Adrenal gland (tissue), 12 donors: Measurements from ENCODE around the gene NUP43. TPM values are rescaled to one million over a fixed set of nuclear protein-coding genes. Genes with fewer than 3 reads are reported as not detected.
A peak's percentile ranks its signal among the peaks of the same experiment; 100 is the strongest.

Source experiments
- DNase-seq, 7 donors: peaks; one replicate each; pipeline ENCODE4 v3.0.0-alpha.2; 2019 to 2020
- H3K27ac ChIP-seq, 5 donors: fragments of 200-600 bp; sonication (generic) in 4 of 5; 1 replicate in 3 of 5; 2 replicates in 2 of 5; pipeline versions ENCODE4 v1.5.1 to v1.8.0; 2016 to 2020; ENCODE audit warnings: mild to moderate bottlenecking in 1 of 5
- H3K27me3 ChIP-seq: fragments of 200-600 bp; 2 replicates; pipeline ENCODE4 v1.8.0; 2021
- H3K36me3 ChIP-seq, 2 donors: fragments of 200-600 bp; replicated peaks in 1 of 2; 1 replicate in 1 of 2; 2 replicates in 1 of 2; pipeline versions ENCODE4 v1.5.1 to v1.8.0; 2018 to 2022
- H3K4me1 ChIP-seq, 2 donors: fragments of 200-600 bp; replicated peaks in 1 of 2; 1 replicate in 1 of 2; 2 replicates in 1 of 2; pipeline versions ENCODE4 v1.5.1 to v1.8.0; 2018 to 2021
- H3K4me3 ChIP-seq, 4 donors: fragments of 200-600 bp; sonication (generic) in 3 of 4; one replicate each; pipeline ENCODE4 v1.5.1; 2016 to 2018
- H3K9me3 ChIP-seq, 3 donors: fragments of 200-600 bp; sonication (generic) in 1 of 3; replicated peaks in 1 of 3; 1 replicate in 2 of 3; 2 replicates in 1 of 3; pipeline versions ENCODE4 v1.5.1 to v1.8.0; 2016 to 2021
- POLR2A ChIP-seq, 2 donors: fragments of 450-650 bp; IDR thresholded peaks; one replicate each; pipeline ENCODE4 v1.6.1; 2017; ENCODE audit warnings: antibody characterized with exemption in 2 of 2, mild to moderate bottlenecking in 2 of 2, moderate library complexity in 1 of 2
- WGBS, 4 donors: extraction: QIAGEN DNeasy Blood & Tissue Kit in 2 of 4; methylation state at CpG; one replicate each; pipeline versions ENCODE4 v1.1.5 to v1.1.7; 2013 to 2017; 5-methylcytosine and 5-hydroxymethylcytosine counted together
- intact Hi-C, 2 donors: fragments of 100-400 bp; cut with DNase I; formaldehyde crosslinking; loops; one replicate each; pipeline versions ENCODE4 v1.14.1 to v1.15.0; 2022 to 2023
- polyA plus RNA-seq, 3 donors: library from polyadenylated mRNA; stranded (reverse); fragments of 200-250 nt in 2 of 3; fragments of 350-450 nt in 1 of 3; fragmentation: Illumina TruSeq in 1 of 3; extraction: RNeasy Lipid Tissue Mini Kit (QIAGEN cat#74804) in 1 of 3; gene quantifications; one replicate each; pipeline ENCODE4 v1.2.3, GENCODE V29; 2013 to 2014
- total RNA-seq, 9 donors: library from RNA; depleted of rRNA in 4 of 9; stranded (reverse); fragments of >200 nt in 4 of 9; fragments of 120-200 nt in 1 of 9; fragmentation: NEBNext Ultra II Directional in 1 of 9; extraction: Animal tissue kit (Norgen Biotek cat#: 25700) in 1 of 9; gene quantifications; one replicate each; pipeline versions ENCODE4 v1.1.0 to v1.2.4, GENCODE V29; 2013 to 2023
- TF ChIP-seq, protein P1 (sequence below), 6 experiments: fragments of 450-650 bp in 4 of 6; fragments of 200-600 bp in 2 of 6; sonication (generic) in 1 of 6; IDR thresholded peaks; 1 replicate in 5 of 6; 2 replicates in 1 of 6; pipeline versions ENCODE4 v1.5.1 to v1.8.0; 2016 to 2021; ENCODE audit warnings: antibody characterized with exemption in 6 of 6, mild to moderate bottlenecking in 2 of 6, moderate library complexity in 1 of 6
- donor health status: healthy with polysubstance abuse.
- donor health status: Bipolar disorder and iron deficiency.
- donor health status: DM: yes; HTN: yes; CAD: no.
- donor health status: DM: no; HTN: no; CAD: no.
- donor health status: DM: no; HTN: no; CAD: no.
- donor health status: DM: yes; HTN: yes; CAD: no.

NUP43 gene
- total and polyA plus RNA-seq, 12 donors, result 6.2 to 36.2 (median 23.5) TPM

DNA sequence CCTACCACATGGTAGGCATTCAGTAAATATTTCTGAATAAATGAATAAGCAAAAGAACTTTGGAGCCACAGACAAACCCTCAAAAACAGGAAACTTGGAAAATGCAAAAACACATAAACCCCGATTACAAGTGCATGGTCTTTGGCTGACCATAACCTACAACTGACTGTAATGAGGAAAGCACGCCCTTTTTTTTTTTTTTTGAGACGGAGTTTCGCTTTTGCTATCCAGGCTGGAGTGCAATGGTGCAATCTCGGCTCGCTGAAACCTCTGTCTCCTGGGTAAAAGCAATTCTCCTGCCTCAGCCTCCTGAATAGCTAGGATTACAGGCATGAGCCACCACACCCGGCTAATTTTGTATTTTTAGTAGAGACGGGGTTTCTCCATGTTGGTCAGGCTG, 16.5 kb downstream of the NUP43 start:
- Histone ChIP-seq H3K27me3 (no peaks in the 10 kb centered on the region), H3K4me1 (no peaks in the 10 kb centered on the region), H3K9me3 (no peaks in the 10 kb centered on the region), H3K4me3 (no peak overlapping the region), H3K36me3 (peaks cover 0 to 37% of the 10 kb centered on the region in 2 donors), H3K27ac (no peak overlapping the region)
- intact Hi-C loops, result loop anchor here in 1 of 2 donors (10.0 kb wide), 2 partner anchors 95 to 195 kb away; partner anchors contain the start of gene RAET1G
- 81 to 96% (median 89%) methylated on average over 8 of the region's 8 CpGs for WGBS, 4 donors
- no peak for DNase-seq
- TF ChIP-seq, protein P1, sequence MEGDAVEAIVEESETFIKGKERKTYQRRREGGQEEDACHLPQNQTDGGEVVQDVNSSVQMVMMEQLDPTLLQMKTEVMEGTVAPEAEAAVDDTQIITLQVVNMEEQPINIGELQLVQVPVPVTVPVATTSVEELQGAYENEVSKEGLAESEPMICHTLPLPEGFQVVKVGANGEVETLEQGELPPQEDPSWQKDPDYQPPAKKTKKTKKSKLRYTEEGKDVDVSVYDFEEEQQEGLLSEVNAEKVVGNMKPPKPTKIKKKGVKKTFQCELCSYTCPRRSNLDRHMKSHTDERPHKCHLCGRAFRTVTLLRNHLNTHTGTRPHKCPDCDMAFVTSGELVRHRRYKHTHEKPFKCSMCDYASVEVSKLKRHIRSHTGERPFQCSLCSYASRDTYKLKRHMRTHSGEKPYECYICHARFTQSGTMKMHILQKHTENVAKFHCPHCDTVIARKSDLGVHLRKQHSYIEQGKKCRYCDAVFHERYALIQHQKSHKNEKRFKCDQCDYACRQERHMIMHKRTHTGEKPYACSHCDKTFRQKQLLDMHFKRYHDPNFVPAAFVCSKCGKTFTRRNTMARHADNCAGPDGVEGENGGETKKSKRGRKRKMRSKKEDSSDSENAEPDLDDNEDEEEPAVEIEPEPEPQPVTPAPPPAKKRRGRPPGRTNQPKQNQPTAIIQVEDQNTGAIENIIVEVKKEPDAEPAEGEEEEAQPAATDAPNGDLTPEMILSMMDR (IDR thresholded peaks at IDR 0.05), result no peak
- TF ChIP-seq POLR2A (IDR thresholded peaks at IDR 0.05), result no peak

DNA sequence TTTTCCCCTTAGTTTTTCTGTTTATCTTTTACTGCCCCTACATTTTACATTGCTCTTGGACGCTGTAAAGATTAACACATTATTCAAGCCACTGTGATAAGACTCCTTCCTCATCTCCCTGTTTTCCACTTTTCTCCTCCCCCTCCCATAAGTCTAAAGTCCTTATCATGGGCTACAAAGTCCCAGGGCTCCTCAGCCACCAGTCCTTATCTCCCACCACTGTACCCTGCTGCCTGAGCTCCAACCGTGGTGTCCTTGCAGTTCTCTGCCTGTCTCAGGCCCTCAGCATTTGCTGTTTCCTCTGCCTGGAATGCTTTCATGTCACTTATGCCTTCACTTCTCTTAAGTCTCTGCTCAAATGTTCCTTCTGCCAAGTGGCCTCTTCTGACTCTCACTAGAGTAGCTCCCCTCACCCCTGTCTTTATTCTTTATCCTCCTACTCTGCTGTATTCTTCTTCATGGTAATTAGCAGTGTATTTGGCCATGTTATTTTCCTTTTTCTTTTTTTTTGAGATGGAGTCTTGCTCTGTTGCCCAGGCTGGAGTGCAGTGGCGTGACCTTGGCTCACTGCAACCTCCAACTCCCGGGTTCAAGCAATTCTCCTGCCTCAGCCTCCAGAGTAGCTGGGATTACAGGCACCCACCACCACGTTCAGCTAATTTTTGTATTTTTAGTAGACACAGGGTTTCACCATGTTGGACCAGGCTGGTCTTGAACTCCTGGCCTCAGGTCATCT, 17.7 kb downstream of the NUP43 start:
- Histone ChIP-seq H3K9me3 (no peaks in the 10 kb centered on the region), H3K4me3 (no peak overlapping the region), H3K27ac (peak overlapping the region in 2 of 5 donors; percentile 4 to 52), H3K27me3 (no peaks in the 10 kb centered on the region), H3K36me3 (peaks cover 0 to 36% of the 10 kb centered on the region in 2 donors), H3K4me1 (no peaks in the 10 kb centered on the region)
- TF ChIP-seq POLR2A (IDR thresholded peaks at IDR 0.05), result no peak
- TF ChIP-seq, protein P1 (IDR thresholded peaks at IDR 0.05), result no peak
- 74 to 88% (median 77%) methylated on average over 5 of the region's 5 CpGs for WGBS, 4 donors
- intact Hi-C loops, result loop anchor here in 1 of 2 donors (10.0 kb wide), 1 partner anchor 196 kb away; the partner anchor contains the start of gene RAET1G
- no peak for DNase-seq

DNA sequence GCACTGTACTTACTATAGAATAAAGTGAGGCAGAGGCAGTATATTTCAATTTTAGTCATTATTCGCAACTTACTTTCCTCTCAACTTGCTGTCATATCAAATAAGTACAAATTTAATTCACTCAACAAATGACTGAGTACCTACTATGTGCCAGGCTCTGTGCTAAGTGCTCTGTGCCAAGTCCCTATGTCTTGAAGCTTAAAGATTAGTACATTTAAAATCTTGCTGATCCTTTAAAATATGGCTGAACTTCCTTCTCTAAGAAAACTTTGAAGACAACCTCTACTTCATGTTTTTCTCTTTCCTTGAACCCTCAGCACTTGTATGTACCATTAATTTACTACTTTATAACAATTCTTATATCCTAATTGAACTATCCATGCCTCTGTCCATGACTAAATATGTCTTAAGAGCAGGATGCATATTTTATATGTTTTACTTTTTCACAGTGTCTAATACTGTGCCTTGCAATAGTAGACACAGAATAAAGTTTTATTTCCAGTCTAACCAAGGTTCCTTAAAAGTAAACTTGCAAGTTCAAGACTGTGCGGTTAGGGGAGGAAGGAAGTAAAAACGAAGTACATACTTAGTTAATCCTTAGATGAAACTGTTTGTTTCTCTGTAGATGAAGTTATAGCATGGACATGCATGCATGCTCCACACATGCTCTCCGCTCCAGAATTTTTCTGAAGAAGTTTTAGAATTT, 18.4 kb downstream of the NUP43 start:
- TF ChIP-seq, protein P1 (IDR thresholded peaks at IDR 0.05), result no peak
- TF ChIP-seq POLR2A (IDR thresholded peaks at IDR 0.05), result no peak
- Histone ChIP-seq H3K4me3 (no peak overlapping the region), H3K9me3 (no peaks in the 10 kb centered on the region), H3K4me1 (no peaks in the 10 kb centered on the region), H3K27me3 (no peaks in the 10 kb centered on the region), H3K36me3 (peaks cover 0 to 36% of the 10 kb centered on the region in 2 donors), H3K27ac (no peak overlapping the region)
- 84 to 86% (median 86%) methylated on average over 4 of the region's 4 CpGs for WGBS, 4 donors
- no peak for DNase-seq
- intact Hi-C loops, result loop anchor here in 1 of 2 donors (10.0 kb wide), 1 partner anchor 197 kb away; the partner anchor contains the start of gene RAET1G

DNA sequence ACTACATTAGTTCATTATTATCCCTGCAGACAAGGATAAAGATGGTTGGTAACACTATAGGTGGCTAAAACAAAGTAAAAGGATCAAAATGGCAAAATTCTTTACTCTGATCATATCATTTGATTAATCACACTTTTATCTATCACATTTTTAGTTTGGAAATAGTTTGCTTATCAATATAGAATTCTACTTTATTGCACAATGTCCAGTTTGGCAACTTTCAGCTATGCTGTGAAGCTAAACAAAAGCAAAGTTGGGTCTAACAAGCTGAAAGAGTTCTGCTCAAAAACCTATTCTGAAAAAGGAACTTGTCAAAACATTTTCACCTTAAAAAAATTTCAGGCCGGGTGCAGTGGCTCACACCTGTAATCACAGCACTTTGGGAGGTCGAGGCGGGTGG, 20.5 kb downstream of the NUP43 start:
- H3K4me3 ChIP-seq, result no peak overlapping the region
- no peak overlapping the region for H3K27ac ChIP-seq
- H3K36me3 ChIP-seq, result peaks cover 0 to 25% of the 10 kb centered on the region in 2 donors
- intact Hi-C loops, result loop anchor here in 1 of 2 donors (10.0 kb wide), 1 partner anchor 199 kb away; the partner anchor contains the start of gene RAET1G
- no peaks in the 10 kb centered on the region for H3K27me3 ChIP-seq
- no peak for DNase-seq
- H3K9me3 ChIP-seq, result no peaks in the 10 kb centered on the region
- WGBS, 4 donors, result 88 to 98% (median 93%) methylated on average over 3 of the region's 3 CpGs
- H3K4me1 ChIP-seq, result no peaks in the 10 kb centered on the region
- TF ChIP-seq, protein P1 (IDR thresholded peaks at IDR 0.05), result no peak
- no peak for TF ChIP-seq POLR2A (IDR thresholded peaks at IDR 0.05)
